Medulla oblongata (tissue), 1 donor: Measurements from ENCODE around the gene GTF2H4.
"Not testable (repeated sequence)": the region's sequence is repeated elsewhere in the genome, so short reads cannot be mapped to it uniquely, and the experiment has no call there.

Experiments
- DNase-seq: peaks from one replicate; pipeline ENCODE4 v3.0.0-alpha.2; 2015; ENCODE audit errors: extremely low spot score

The GTF2H4 gene

GRCh38 chr6:30894935-30895334, 13.1 kb upstream of the GTF2H4 start:
- no peak for DNase-seq

- DNase-seq: no peak
Observed at GRCh38 chr6:30895343-30895742, 12.7 kb upstream of the GTF2H4 start.

GRCh38 chr6:30896541-30896940, 11.5 kb upstream of the GTF2H4 start:
- DNase-seq: no peak

GRCh38 chr6:30897882-30898281, 10.1 kb upstream of the GTF2H4 start:
- DNase-seq: no peak

GRCh38 chr6:30898750-30899360, 9.2 kb upstream of the GTF2H4 start:
- DNase-seq: no peak

- no peak for DNase-seq
Observed at GRCh38 chr6:30900863-30901417, 7.1 kb upstream of the GTF2H4 start.

- no peak for DNase-seq
Observed at GRCh38 chr6:30901436-30901835, 6.6 kb upstream of the GTF2H4 start.

GRCh38 chr6:30902196-30902595, 5.8 kb upstream of the GTF2H4 start:
- DNase-seq: not testable (repeated sequence)

- no peak for DNase-seq
Observed at GRCh38 chr6:30902709-30903108, 5.3 kb upstream of the GTF2H4 start.

- no peak for DNase-seq
Observed at GRCh38 chr6:30903236-30903635, 4.8 kb upstream of the GTF2H4 start.

GRCh38 chr6:30907290-30907757, 683 bp upstream of the GTF2H4 start:
- DNase-seq: not testable (repeated sequence)

GRCh38 chr6:30908700-30909099, 693 bp downstream of the GTF2H4 start:
- DNase-seq: no peak

- not testable (repeated sequence) for DNase-seq
Observed at GRCh38 chr6:30910473-30910872, 2.5 kb downstream of the GTF2H4 start.

GRCh38 chr6:30912746-30913520, 4.9 kb downstream of the GTF2H4 start:
- no peak for DNase-seq

- no peak for DNase-seq
Observed at GRCh38 chr6:30913721-30914075, 5.7 kb downstream of the GTF2H4 start.

- peak; percentile 97 for DNase-seq
Observed at GRCh38 chr6:30914076-30914853, 6.3 kb downstream of the GTF2H4 start, which contains the start of gene VARS2. Gene VARS2 (plus strand): TSS chr6:30914238. CDS start chr6:30914837, 599 bp downstream.

- DNase-seq: no peak
Observed at GRCh38 chr6:30914854-30915590, 7.0 kb downstream of the GTF2H4 start.

GRCh38 chr6:30915591-30915946, 7.6 kb downstream of the GTF2H4 start:
- peak; percentile 96 for DNase-seq

GRCh38 chr6:30917041-30917440, 9.0 kb downstream of the GTF2H4 start:
- DNase-seq: peak; percentile 16

- DNase-seq: no peak
Observed at GRCh38 chr6:30917487-30917886, 9.5 kb downstream of the GTF2H4 start.

GRCh38 chr6:30918670-30919069, 10.7 kb downstream of the GTF2H4 start:
- DNase-seq: no peak

GRCh38 chr6:30922447-30922852, 14.4 kb downstream of the GTF2H4 start:
- no peak for DNase-seq
